H1 (cell line): Measurements from ENCODE around the gene NBPF4. TPM values are rescaled to one million over a fixed set of nuclear protein-coding genes. Genes with fewer than 3 reads are reported as not detected.
A peak's percentile ranks its signal among the peaks of the same experiment; 100 is the strongest.

Source experiments
- CTCF ChIA-PET: fragments of 300-600 bp; sonication (Branson Sonifier 250); formaldehyde crosslinking; loops from one replicate; lab custom pipeline; 2021; ENCODE audit not compliant: partially characterized antibody; lab: Charles Lee
- POLR2A ChIA-PET: fragments of 300-600 bp; sonication (Branson Sonifier 250); formaldehyde crosslinking; loops from one replicate; lab custom pipeline; 2021; ENCODE audit warnings: inconsistent platforms; ENCODE audit not compliant: partially characterized antibody; lab: Charles Lee
- DNase-seq, 2 experiments: peaks; one replicate each; pipeline versions ENCODE4 v3.0.0 to v3.0.0-alpha.2; 2010 to 2022; ENCODE audit warnings: low spot score in 2 of 2, low read depth in 1 of 2, mixed read lengths in 1 of 2
- FAIRE-seq: peaks from 2 replicates; lab custom pipeline; 2011; peaks lifted over from hg19 to GRCh38; lab: Jason Lieb, UNC
- H2AFZ ChIP-seq: 2 replicates; pipeline ENCODE4 v1.8.1; 2012; ENCODE audit warnings: low read length, inconsistent platforms
- H2AK5ac ChIP-seq: 2 replicates; pipeline ENCODE4 v1.6.1; 2013; ENCODE audit warnings: low read depth, low read length
- H2BK120ac ChIP-seq: replicated peaks from 2 replicates; pipeline ENCODE3; 2013; ENCODE audit warnings: low read depth, low read length, inconsistent platforms
- H2BK12ac ChIP-seq: 2 replicates; pipeline ENCODE4 v1.6.1; 2013; ENCODE audit warnings: low read depth, low read length
- H2BK15ac ChIP-seq: 2 replicates; pipeline ENCODE4 v1.6.1; 2013; ENCODE audit warnings: low read length
- H2BK20ac ChIP-seq: 2 replicates; pipeline ENCODE4 v1.6.1; 2013; ENCODE audit warnings: low read length
- H2BK5ac ChIP-seq: 2 replicates; pipeline ENCODE4 v1.6.1; 2013; ENCODE audit warnings: low read depth, low read length
- H3K14ac ChIP-seq: 2 replicates; pipeline ENCODE4 v1.6.1; 2013; ENCODE audit warnings: inconsistent platforms; ENCODE audit not compliant: insufficient read length
- H3K18ac ChIP-seq: 2 replicates; pipeline ENCODE4 v1.6.1; 2013; ENCODE audit warnings: low read length; ENCODE audit errors: extremely low read depth
- H3K23ac ChIP-seq: 2 replicates; pipeline ENCODE4 v1.6.1; 2013; ENCODE audit warnings: inconsistent platforms; ENCODE audit not compliant: insufficient read length
- H3K23me2 ChIP-seq: 2 replicates; pipeline ENCODE4 v1.6.1; 2013; ENCODE audit warnings: low read depth, low read length
- H3K27ac ChIP-seq: 2 replicates; pipeline ENCODE4 v1.6.1; 2011; ENCODE audit warnings: low read depth, low read length, inconsistent platforms
- H3K27me3 ChIP-seq, 4 experiments: replicated peaks in 1 of 4; 1 replicate in 1 of 4; 2 replicates in 3 of 4; pipeline versions ENCODE4 v1.6.1 to v1.8.1; 2011 to 2013; ENCODE audit warnings: low read length in 3 of 4, mild to moderate bottlenecking in 3 of 4, inconsistent platforms in 2 of 4, mixed read lengths in 2 of 4, moderate library complexity in 1 of 4; ENCODE audit not compliant: control insufficient read depth in 3 of 4, insufficient read depth in 3 of 4; ENCODE audit errors: extremely low read depth in 1 of 4
- H3K36me3 ChIP-seq, 4 experiments: 2 replicates each; pipeline versions ENCODE4 v1.6.1 to v1.8.1; 2011 to 2013; ENCODE audit warnings: mild to moderate bottlenecking in 4 of 4, low read length in 3 of 4, moderate library complexity in 2 of 4, control low read depth in 1 of 4, inconsistent platforms in 1 of 4; ENCODE audit not compliant: insufficient read depth in 4 of 4, control insufficient read depth in 2 of 4
- H3K4ac ChIP-seq: replicated peaks from 2 replicates; pipeline ENCODE3; 2013; ENCODE audit warnings: low read length, low read depth, mixed read lengths, inconsistent platforms; ENCODE audit not compliant: insufficient read length
- H3K4me1 ChIP-seq, 4 experiments: replicated peaks in 1 of 4; 1 replicate in 1 of 4; 2 replicates in 3 of 4; pipeline versions ENCODE4 v1.6.1 to v1.8.1; 2011 to 2013; ENCODE audit warnings: low read length in 3 of 4, inconsistent platforms in 2 of 4, mixed read lengths in 1 of 4; ENCODE audit not compliant: insufficient read depth in 4 of 4, control insufficient read depth in 3 of 4
- H3K4me2 ChIP-seq, 2 experiments: 2 replicates each; pipeline versions ENCODE4 v1.6.1 to v1.8.1; 2011 to 2013; ENCODE audit warnings: low read depth in 2 of 2, low read length in 2 of 2, control low read depth in 1 of 2, inconsistent platforms in 1 of 2, mild to moderate bottlenecking in 1 of 2; ENCODE audit not compliant: insufficient read depth in 1 of 2
- H3K4me3 ChIP-seq, 4 experiments: fragments of 200-600, 300-600 bp in 1 of 4; sonication (generic), shearing (Covaris generic), sonication (Bioruptor Twin) in 1 of 4; 2 replicates each; pipeline versions ENCODE4 v1.5.1 to v1.8.1; 2011 to 2016; ENCODE audit warnings: low read length in 4 of 4, low read depth in 3 of 4, control low read depth in 2 of 4, inconsistent platforms in 2 of 4, mild to moderate bottlenecking in 2 of 4, mixed read lengths in 1 of 4, moderate library complexity in 1 of 4; ENCODE audit not compliant: insufficient read depth in 2 of 4; ENCODE audit errors: extremely low read depth in 1 of 4
- H3K56ac ChIP-seq: replicated peaks from 2 replicates; pipeline ENCODE3; 2013; ENCODE audit warnings: low read depth, mild to moderate bottlenecking, mixed read lengths, low read length, inconsistent platforms; ENCODE audit not compliant: insufficient read length
- H3K79me1 ChIP-seq: 2 replicates; pipeline ENCODE4 v1.6.1; 2013; ENCODE audit warnings: low read depth, low read length, control low read depth
- H3K79me2 ChIP-seq, 2 experiments: 2 replicates each; pipeline versions ENCODE4 v1.6.1 to v1.8.1; 2012 to 2013; ENCODE audit warnings: low read length in 2 of 2, mild to moderate bottlenecking in 2 of 2, inconsistent platforms in 1 of 2; ENCODE audit not compliant: insufficient read depth in 2 of 2, control insufficient read depth in 1 of 2
- H3K9ac ChIP-seq, 4 experiments: replicated peaks in 1 of 4; 1 replicate in 1 of 4; 2 replicates in 3 of 4; pipeline versions ENCODE4 v1.6.1 to v1.8.1; 2011 to 2013; ENCODE audit warnings: low read depth in 3 of 4, low read length in 3 of 4, control low read depth in 2 of 4, mild to moderate bottlenecking in 2 of 4, moderate library complexity in 2 of 4, inconsistent platforms in 1 of 4; ENCODE audit errors: extremely low read depth in 1 of 4
- H3K9me3 ChIP-seq, 2 experiments: 2 replicates each; pipeline versions ENCODE4 v1.6.1 to v1.8.1; 2012 to 2013; ENCODE audit warnings: mild to moderate bottlenecking in 2 of 2, moderate library complexity in 2 of 2, control low read depth in 1 of 2, inconsistent platforms in 1 of 2, low read depth in 1 of 2, low read length in 1 of 2, mixed read lengths in 1 of 2; ENCODE audit not compliant: insufficient read depth in 2 of 2
- H4K20me1 ChIP-seq, 2 experiments: replicated peaks in 1 of 2; 2 replicates each; pipeline versions ENCODE3 to v1.8.1; 2011 to 2013; ENCODE audit warnings: inconsistent platforms in 2 of 2, low read length in 2 of 2, mild to moderate bottlenecking in 1 of 2; ENCODE audit not compliant: insufficient read depth in 2 of 2, control insufficient read depth in 1 of 2
- H4K5ac ChIP-seq: 2 replicates; pipeline ENCODE4 v1.6.1; 2013; ENCODE audit warnings: low read length, low read depth, mixed read lengths, inconsistent platforms; ENCODE audit not compliant: insufficient read length
- H4K8ac ChIP-seq: 2 replicates; pipeline ENCODE4 v1.8.0; 2013; ENCODE audit warnings: mild to moderate bottlenecking, moderate library complexity, low read length, inconsistent platforms; ENCODE audit not compliant: insufficient read depth; ENCODE audit errors: extremely low read depth
- H4K91ac ChIP-seq: replicated peaks from 2 replicates; pipeline ENCODE3; 2013; ENCODE audit warnings: low read length, mixed read lengths, inconsistent platforms; ENCODE audit not compliant: insufficient read length
- ATF3 ChIP-seq: IDR thresholded peaks from 2 replicates; pipeline ENCODE4 v1.6.1; 2011; ENCODE audit warnings: low read depth, mild to moderate bottlenecking, low read length; ENCODE audit not compliant: insufficient read depth
- CTCF ChIP-seq, 3 experiments: IDR thresholded peaks; 1 replicate in 2 of 3; 2 replicates in 1 of 3; pipeline versions ENCODE4 v1.5.1 to v1.6.1; 2011; ENCODE audit warnings: low read length in 3 of 3, mild to moderate bottlenecking in 3 of 3, inconsistent platforms in 2 of 3, low read depth in 1 of 3, moderate library complexity in 1 of 3; ENCODE audit not compliant: insufficient read depth in 1 of 3; ENCODE audit errors: control extremely low read depth in 1 of 3
- PHF8 ChIP-seq: fragments of 200-600 bp; sonication (generic); conservative IDR thresholded peaks from 2 replicates; pipeline ENCODE4 v1.7.1; 2012; ENCODE audit warnings: low read depth, mild to moderate bottlenecking, inconsistent platforms, low read length, moderate library complexity
- RBBP5 ChIP-seq: IDR thresholded peaks from 2 replicates; pipeline ENCODE4 v1.7.1; 2012; ENCODE audit warnings: low read depth, mild to moderate bottlenecking, inconsistent platforms, low read length, moderate library complexity, borderline replicate concordance
- SIN3A ChIP-seq, 2 experiments: IDR thresholded peaks in 1 of 2; conservative IDR thresholded peaks in 1 of 2; 2 replicates each; pipeline ENCODE4 v1.6.1; 2011 to 2012; ENCODE audit warnings: low read length in 2 of 2, improper control_type of control experiment in 1 of 2, low read depth in 1 of 2, mild to moderate bottlenecking in 1 of 2
- TBP ChIP-seq: IDR thresholded peaks from 2 replicates; pipeline ENCODE4 v1.6.1; 2011; ENCODE audit warnings: low read depth, low read length, improper control_type of control experiment
- WGBS, 2 experiments: shearing (Covaris generic) in 1 of 2; methylation state at CpG; one replicate each; pipeline versions ENCODE4 v1.1.6 to v1.1.7; 2013 to 2015; ENCODE audit warnings: low lambda C conversion rate in 2 of 2, mixed read lengths in 2 of 2, inconsistent platforms in 1 of 2, low coverage in 1 of 2, missing lambda C conversion rate in 1 of 2; ENCODE audit not compliant: insufficient replicate concordance in 2 of 2, insufficient coverage in 1 of 2, insufficient read length in 1 of 2; ENCODE audit errors: extremely low coverage in 1 of 2, missing lambda C conversion rate in 1 of 2; 5-methylcytosine and 5-hydroxymethylcytosine counted together
- polyA plus RNA-seq, 7 experiments: library from polyadenylated mRNA; depleted of rRNA in 3 of 7; stranded (reverse) in 5 of 7; unstranded in 2 of 7; fragments of >200 nt in 5 of 7; fragments of 200-250 nt in 2 of 7; gene quantifications; 1 replicate in 5 of 7; 2 replicates in 1 of 7; 4 replicates in 1 of 7; pipeline versions ENCODE4 v1.2.1 to v1.2.3, GENCODE V29; 2011 to 2013; ENCODE audit warnings: missing spikeins in 2 of 7, mixed read lengths in 2 of 7
- total RNA-seq: library from RNA; stranded (reverse); fragmentation: NEBNext Ultra II Directional; extraction: Animal tissue kit (Norgen Biotek cat#: 25700); gene quantifications from 2 replicates; pipeline ENCODE4 v1.2.1, GENCODE V29; 2021

Gene NBPF4
- total and polyA plus RNA-seq, 2 of the 8 experiments (the other 6 are each of a cell fraction or from before 2014, with no cell fraction given): not detected

GRCh38 chr1:108199781-108200686, 43.8 kb downstream of the NBPF4 start, which contains the start of gene SLC25A24:
Gene SLC25A24, minus strand, starts transcription at chr1:108200343. Its CDS starts 205 bp downstream, at chr1:108200138.
- Histone ChIP-seq H4K5ac (peak within 1 kb of the TSS; percentile 69), H2AK5ac (no peak within 1 kb of the TSS), H3K36me3 (peaks cover 0 to 7% (median 0%) of the 10 kb centered on the region in 4 experiments; a peak in 1 of 8 replicates), H3K79me1 (peaks cover 8% of the 10 kb centered on the region), H3K4me1 (peaks cover 0 to 6% (median 2%) of the 10 kb centered on the region in 4 experiments; a peak in 3 of 7 replicates), H3K27me3 (no peaks in the 10 kb centered on the region), H3K9ac (peak within 1 kb of the TSS; percentile 13 to 83 (median 74); a peak in 6 of 7 replicates), H4K91ac (peak within 1 kb of the TSS; percentile 94), H2BK120ac (peak within 1 kb of the TSS; percentile 66), H2AFZ (peak within 1 kb of the TSS; percentile 87), H4K20me1 (peaks cover 0 to 1% of the 10 kb centered on the region in 2 experiments), H3K56ac (peak within 1 kb of the TSS; percentile 71), H3K23ac (no peak within 1 kb of the TSS), H2BK5ac (peak within 1 kb of the TSS; percentile 67; the same call in 1 of the 2 replicates), H3K4me3 (peak within 1 kb of the TSS; percentile 77 to 94 (median 83)), H3K27ac (0 out of 2 replicates have a peak within 1 kb of the TSS, but pooled peaks have one; percentile 26), H4K8ac (peak within 1 kb of the TSS; percentile 86), H2BK20ac (no peak within 1 kb of the TSS), H2BK15ac (no peak within 1 kb of the TSS), H2BK12ac (peak within 1 kb of the TSS; percentile 27; the same call in 1 of the 2 replicates), H3K4ac (peak within 1 kb of the TSS; percentile 69), H3K23me2 (peaks cover 6% of the 10 kb centered on the region; the same call in 1 of the 2 replicates), H3K18ac (peak within 1 kb of the TSS; percentile 26), H3K14ac (no peak within 1 kb of the TSS), H3K9me3 (no peaks in the 10 kb centered on the region), H3K4me2 (peak within 1 kb of the TSS; percentile 67 to 78), H3K79me2 (peaks cover 0 to 43% of the 10 kb centered on the region in 2 experiments; a peak in 2 of 4 replicates)
- ChIA-PET CTCF (interaction anchor here (0.8 to 1.9 kb wide), 6 partner anchors 10 to 444 kb away, joined by 3 to 7 read pairs (median 4); no protein-coding TSS in a partner anchor), POLR2A (interaction anchor here (0.8 to 2.1 kb wide), 10 partner anchors 8 to 461 kb away, joined by 3 to 14 read pairs (median 3); partner anchors contain the start of gene HENMT1)
- DNase-seq (peak; percentile 53 to 83), FAIRE-seq (no peak)
- 3% methylated on average over 54 of the region's 97 CpGs; no CpG with 5 or more reads in 1 of the 2 experiments for WGBS, 2 experiments
- TF ChIP-seq SIN3A (conservative IDR thresholded peaks at IDR 0.05 in 1 of 2, IDR thresholded peaks at IDR 0.05 in 1 of 2; ENCODE audit: low read depth in 1 of 2, low read length in 2 of 2) (peak in 1 of 2 experiments; percentile 33; a peak in 1 of 4 replicates), TBP (peak; percentile 43; the same call in 1 of the 2 replicates), PHF8 (peak; percentile 53), CTCF (IDR thresholded peaks at IDR 0.05; ENCODE audit: control extremely low read depth in 1 of 3, insufficient read depth in 1 of 3, low read depth in 1 of 3, low read length in 3 of 3) (no peak), RBBP5 (peak; percentile 82), ATF3 (no peak)
